Ishikawa (cell line): ENCODE results near the gene SLC25A39.

Experiments
- CREB1 ChIP-seq: IDR thresholded peaks from 2 replicates; pipeline ENCODE4 v1.6.1; 2012; ENCODE audit warnings: low read depth
- EP300 ChIP-seq: IDR thresholded peaks from 2 replicates; pipeline ENCODE4 v1.6.1; 2012; ENCODE audit warnings: borderline replicate concordance
- FOXM1 ChIP-seq: IDR thresholded peaks from 2 replicates; pipeline ENCODE4 v1.6.1; 2012; ENCODE audit warnings: low read depth, borderline replicate concordance
- RAD21 ChIP-seq: IDR thresholded peaks from 2 replicates; pipeline ENCODE4 v1.6.1; 2012; ENCODE audit warnings: low read depth
- TAF1 ChIP-seq: IDR thresholded peaks from 2 replicates; pipeline ENCODE4 v1.6.1; 2012; ENCODE audit warnings: low read depth, mild to moderate bottlenecking
- TEAD4 ChIP-seq: IDR thresholded peaks from 2 replicates; pipeline ENCODE4 v1.6.1; 2012
- YY1 ChIP-seq: IDR thresholded peaks from 2 replicates; pipeline ENCODE4 v1.6.1; 2012; ENCODE audit warnings: low read depth
- ZBTB7A ChIP-seq: IDR thresholded peaks from 2 replicates; pipeline ENCODE4 v1.6.1; 2012; ENCODE audit warnings: low read depth
- TF ChIP-seq, protein P1 (sequence below): IDR thresholded peaks from 2 replicates; pipeline ENCODE4 v1.6.1; 2012; ENCODE audit warnings: low read depth, mild to moderate bottlenecking
- TF ChIP-seq, protein P2 (sequence below): IDR thresholded peaks from 2 replicates; pipeline ENCODE4 v1.6.1; 2012

- TF ChIP-seq YY1 (no peak), ZBTB7A (no peak), EP300 (no peak), CREB1 (no peak), FOXM1 (no peak), TAF1 (no peak), TEAD4 (no peak), RAD21 (no peak)
- TF ChIP-seq, protein P1, sequence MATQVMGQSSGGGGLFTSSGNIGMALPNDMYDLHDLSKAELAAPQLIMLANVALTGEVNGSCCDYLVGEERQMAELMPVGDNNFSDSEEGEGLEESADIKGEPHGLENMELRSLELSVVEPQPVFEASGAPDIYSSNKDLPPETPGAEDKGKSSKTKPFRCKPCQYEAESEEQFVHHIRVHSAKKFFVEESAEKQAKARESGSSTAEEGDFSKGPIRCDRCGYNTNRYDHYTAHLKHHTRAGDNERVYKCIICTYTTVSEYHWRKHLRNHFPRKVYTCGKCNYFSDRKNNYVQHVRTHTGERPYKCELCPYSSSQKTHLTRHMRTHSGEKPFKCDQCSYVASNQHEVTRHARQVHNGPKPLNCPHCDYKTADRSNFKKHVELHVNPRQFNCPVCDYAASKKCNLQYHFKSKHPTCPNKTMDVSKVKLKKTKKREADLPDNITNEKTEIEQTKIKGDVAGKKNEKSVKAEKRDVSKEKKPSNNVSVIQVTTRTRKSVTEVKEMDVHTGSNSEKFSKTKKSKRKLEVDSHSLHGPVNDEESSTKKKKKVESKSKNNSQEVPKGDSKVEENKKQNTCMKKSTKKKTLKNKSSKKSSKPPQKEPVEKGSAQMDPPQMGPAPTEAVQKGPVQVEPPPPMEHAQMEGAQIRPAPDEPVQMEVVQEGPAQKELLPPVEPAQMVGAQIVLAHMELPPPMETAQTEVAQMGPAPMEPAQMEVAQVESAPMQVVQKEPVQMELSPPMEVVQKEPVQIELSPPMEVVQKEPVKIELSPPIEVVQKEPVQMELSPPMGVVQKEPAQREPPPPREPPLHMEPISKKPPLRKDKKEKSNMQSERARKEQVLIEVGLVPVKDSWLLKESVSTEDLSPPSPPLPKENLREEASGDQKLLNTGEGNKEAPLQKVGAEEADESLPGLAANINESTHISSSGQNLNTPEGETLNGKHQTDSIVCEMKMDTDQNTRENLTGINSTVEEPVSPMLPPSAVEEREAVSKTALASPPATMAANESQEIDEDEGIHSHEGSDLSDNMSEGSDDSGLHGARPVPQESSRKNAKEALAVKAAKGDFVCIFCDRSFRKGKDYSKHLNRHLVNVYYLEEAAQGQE, result no peak
- TF ChIP-seq, protein P2, sequence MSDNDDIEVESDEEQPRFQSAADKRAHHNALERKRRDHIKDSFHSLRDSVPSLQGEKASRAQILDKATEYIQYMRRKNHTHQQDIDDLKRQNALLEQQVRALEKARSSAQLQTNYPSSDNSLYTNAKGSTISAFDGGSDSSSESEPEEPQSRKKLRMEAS, result no peak
Observed at GRCh38 chr17:44361292-44362260, 37.0 kb upstream of the SLC25A39 start.
